VCaP (cell line): ENCODE measurements around the gene NCSTN.
A peak's percentile ranks its signal among the peaks of the same experiment; 100 is the strongest.

ENCODE experiments used
- H3K27ac ChIP-seq: fragments of 450-650 bp; 2 replicates; pipeline ENCODE4 v1.5.1; 2017
- TF ChIP-seq, protein P1 (sequence below): fragments of 450-650 bp; conservative IDR thresholded peaks from 2 replicates; pipeline ENCODE4 v1.5.1; 2017; ENCODE audit warnings: mild to moderate bottlenecking, moderate library complexity

Gene NCSTN

DNA sequence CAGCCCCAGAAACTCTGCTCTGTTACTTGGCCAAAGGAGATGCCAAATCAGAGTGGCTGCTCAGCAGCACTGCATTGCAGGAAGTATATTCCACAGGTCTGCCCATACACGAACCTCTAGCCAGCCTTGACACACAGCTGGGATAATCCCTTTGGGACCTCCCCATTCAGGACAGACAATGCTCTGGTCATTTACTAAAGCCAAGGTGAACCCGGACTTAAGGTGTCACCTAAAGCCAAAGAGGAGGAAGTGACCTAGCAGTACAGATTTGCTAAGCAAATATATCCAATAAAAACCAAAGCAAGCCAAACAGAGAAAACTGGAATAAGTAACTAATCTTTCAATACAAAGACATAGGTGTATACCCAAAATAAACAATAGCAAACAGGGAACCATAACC is 27.8 kb upstream of the NCSTN start:
- TF ChIP-seq, protein P1, sequence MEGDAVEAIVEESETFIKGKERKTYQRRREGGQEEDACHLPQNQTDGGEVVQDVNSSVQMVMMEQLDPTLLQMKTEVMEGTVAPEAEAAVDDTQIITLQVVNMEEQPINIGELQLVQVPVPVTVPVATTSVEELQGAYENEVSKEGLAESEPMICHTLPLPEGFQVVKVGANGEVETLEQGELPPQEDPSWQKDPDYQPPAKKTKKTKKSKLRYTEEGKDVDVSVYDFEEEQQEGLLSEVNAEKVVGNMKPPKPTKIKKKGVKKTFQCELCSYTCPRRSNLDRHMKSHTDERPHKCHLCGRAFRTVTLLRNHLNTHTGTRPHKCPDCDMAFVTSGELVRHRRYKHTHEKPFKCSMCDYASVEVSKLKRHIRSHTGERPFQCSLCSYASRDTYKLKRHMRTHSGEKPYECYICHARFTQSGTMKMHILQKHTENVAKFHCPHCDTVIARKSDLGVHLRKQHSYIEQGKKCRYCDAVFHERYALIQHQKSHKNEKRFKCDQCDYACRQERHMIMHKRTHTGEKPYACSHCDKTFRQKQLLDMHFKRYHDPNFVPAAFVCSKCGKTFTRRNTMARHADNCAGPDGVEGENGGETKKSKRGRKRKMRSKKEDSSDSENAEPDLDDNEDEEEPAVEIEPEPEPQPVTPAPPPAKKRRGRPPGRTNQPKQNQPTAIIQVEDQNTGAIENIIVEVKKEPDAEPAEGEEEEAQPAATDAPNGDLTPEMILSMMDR, result no peak
- H3K27ac ChIP-seq, result peak overlapping the region; percentile 58

DNA sequence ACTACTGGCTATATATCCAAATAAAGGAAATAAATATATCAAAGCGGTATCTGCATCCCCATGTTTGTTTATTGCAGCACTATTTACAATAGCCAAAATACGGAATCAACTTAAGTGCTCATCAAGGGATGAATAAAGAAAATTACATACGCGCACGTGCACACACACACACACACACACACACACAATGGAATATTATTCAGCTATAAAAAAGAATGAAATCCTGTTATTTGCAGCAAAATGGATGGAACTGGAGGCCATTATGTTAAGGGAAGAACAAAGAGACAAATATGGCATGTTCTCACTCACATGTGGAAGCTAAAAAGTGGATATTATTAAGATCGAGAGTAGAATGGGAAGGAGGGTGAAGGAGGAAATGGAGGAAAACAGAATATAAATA is 20.4 kb upstream of the NCSTN start:
- H3K27ac ChIP-seq, result no peak overlapping the region
- TF ChIP-seq, protein P1, result no peak

GRCh38 chr1:160325252-160325651 is 17.9 kb upstream of the NCSTN start:
- TF ChIP-seq, protein P1, result no peak
- no peak overlapping the region for H3K27ac ChIP-seq

DNA sequence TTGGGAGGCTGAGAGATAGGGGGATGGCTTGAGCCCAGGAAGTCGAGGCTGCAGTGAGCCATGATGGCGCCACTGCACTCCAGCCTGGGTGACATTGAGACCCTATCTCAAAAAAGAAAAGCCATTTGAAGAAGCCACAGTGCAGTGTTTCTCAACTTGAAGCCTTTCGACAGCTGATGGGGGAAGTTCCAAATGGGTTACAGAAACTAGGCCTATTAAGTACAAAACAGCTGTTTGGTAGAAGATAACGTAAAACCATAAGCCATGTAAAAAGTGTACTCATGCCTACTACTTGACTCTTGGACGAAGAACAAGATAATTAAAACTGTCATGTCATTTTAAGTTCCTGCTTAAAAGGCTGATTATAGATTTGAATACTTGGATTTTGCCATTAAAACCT is 16.8 kb upstream of the NCSTN start:
- H3K27ac ChIP-seq, result no peak overlapping the region
- TF ChIP-seq, protein P1, result no peak

- H3K27ac ChIP-seq, result no peak overlapping the region
- TF ChIP-seq, protein P1, result no peak
These were observed 15.0 kb upstream of the NCSTN start for GRCh38 chr1:160328184-160328583.

- TF ChIP-seq, protein P1, result no peak
These were observed 13.1 kb upstream of the NCSTN start for GRCh38 chr1:160330119-160330518.

GRCh38 chr1:160332516-160332915 is 10.7 kb upstream of the NCSTN start:
- H3K27ac ChIP-seq, result no peak overlapping the region
- TF ChIP-seq, protein P1, result no peak

More at GRCh38 chr1:160330119-160330518, 13.1 kb upstream of the NCSTN start:
- H3K27ac ChIP-seq, result no peak overlapping the region

DNA sequence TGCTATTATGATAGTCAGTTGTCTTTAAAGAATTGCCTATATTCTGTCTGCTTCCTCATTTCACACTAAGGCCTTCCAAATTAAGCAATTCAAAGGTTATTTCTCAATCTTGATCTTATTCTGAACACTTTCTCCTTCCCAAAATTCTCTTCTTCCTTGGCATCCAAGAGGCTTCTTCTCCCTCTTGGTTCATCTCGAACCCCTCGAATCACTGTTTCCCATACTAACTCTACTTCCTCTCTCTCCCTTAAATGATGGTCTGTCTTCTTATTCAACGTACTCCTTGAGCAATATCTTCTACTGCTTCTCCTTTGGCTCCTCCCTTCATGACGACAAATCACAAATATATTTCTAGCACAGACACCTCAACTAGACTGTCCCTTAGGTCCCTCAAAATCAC is 4.6 kb upstream of the NCSTN start:
- no peak overlapping the region for H3K27ac ChIP-seq
- TF ChIP-seq, protein P1, result no peak
